ENCODE results near the gene SH3TC2.
A peak's percentile ranks its signal among the peaks of the same experiment; 100 is the strongest.

Gene SH3TC2

DNA sequence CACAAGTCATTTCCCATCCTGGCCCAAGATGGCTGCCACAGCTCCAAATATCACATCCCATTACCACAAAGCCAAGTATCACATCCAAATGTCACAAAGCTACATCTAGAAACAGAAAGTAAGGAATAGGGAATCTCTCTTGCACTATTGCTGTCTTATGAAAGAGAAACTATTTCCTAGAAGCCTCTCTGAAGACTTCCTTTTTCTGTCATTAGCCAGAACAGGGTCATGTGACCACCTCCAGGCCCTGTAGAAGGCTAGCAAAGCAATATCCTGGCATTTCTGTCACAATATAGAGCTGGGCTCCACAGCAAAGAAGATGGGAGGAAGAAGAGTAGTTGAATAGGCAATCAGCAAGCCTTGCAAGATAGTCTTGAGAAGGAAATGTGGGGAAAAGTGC is 99.2 kb downstream of the SH3TC2 start:
- CTCF ChIA-PET = interaction anchor here (1.7 to 8.5 kb wide), 2 partner anchors 14 to 227 kb away, joined by 6 to 265 read pairs; no protein-coding TSS in a partner anchor
- TF ChIP-seq, protein P1, sequence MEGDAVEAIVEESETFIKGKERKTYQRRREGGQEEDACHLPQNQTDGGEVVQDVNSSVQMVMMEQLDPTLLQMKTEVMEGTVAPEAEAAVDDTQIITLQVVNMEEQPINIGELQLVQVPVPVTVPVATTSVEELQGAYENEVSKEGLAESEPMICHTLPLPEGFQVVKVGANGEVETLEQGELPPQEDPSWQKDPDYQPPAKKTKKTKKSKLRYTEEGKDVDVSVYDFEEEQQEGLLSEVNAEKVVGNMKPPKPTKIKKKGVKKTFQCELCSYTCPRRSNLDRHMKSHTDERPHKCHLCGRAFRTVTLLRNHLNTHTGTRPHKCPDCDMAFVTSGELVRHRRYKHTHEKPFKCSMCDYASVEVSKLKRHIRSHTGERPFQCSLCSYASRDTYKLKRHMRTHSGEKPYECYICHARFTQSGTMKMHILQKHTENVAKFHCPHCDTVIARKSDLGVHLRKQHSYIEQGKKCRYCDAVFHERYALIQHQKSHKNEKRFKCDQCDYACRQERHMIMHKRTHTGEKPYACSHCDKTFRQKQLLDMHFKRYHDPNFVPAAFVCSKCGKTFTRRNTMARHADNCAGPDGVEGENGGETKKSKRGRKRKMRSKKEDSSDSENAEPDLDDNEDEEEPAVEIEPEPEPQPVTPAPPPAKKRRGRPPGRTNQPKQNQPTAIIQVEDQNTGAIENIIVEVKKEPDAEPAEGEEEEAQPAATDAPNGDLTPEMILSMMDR (IDR thresholded peaks at IDR 0.05; ENCODE audit: control extremely low read depth, extremely low read depth, low read depth, missing control alignments) = no peak
- no peak for DNase-seq (ENCODE audit: extremely low spot score)
- POLR2A ChIA-PET = no interaction called here

DNA sequence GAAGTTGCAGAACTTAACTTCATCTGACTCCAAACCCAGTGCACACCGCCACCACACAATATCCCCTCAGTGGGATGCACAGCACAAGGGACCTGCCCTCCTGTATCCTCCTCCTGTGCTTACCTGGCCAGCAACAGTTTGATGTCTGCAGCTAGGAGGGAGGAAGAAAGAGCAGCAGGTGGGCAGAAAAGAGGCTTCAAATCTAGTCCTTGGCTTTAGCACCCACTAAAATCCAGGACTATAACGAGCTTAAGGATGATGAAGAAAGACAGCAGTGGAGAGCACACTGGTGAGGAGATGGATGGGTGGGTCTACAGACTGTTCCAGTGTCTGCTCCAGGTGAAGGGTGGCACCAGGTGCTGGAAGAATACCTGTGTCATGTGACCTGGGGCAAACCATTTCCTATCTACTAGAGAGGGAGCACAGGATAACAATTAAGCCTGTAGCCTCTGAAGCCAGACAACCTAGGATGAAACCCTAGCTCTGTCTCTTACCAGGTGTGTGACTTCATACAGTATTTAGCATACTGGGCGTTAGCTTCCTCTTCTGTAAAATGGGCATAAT is 100.0 kb downstream of the SH3TC2 start:
- TF ChIP-seq, protein P1 (IDR thresholded peaks at IDR 0.05; ENCODE audit: control extremely low read depth, extremely low read depth, low read depth, missing control alignments) = no peak
- CTCF ChIA-PET = interaction anchor here (1.2 to 8.5 kb wide), 6 partner anchors 12 to 479 kb away, joined by 3 to 265 read pairs (median 4); no protein-coding TSS in a partner anchor
- POLR2A ChIA-PET = no interaction called here
- DNase-seq (ENCODE audit: extremely low spot score) = no peak

DNA sequence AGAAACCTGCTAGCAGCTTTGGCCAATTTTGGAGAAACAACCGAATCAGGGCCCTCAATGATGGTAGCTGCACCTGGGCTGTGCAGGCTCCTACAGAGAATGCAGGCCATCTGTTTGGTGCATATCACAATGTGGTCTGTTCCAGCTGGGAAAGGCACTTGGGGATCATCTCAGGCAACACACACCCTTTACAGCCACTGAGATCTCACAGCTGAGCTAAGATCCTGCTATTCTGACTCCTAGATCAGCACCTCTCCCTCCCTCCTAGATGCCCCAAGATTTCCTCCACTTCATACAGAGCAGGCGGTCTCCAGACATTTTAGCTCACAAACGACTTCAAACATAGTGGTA is 100.7 kb downstream of the SH3TC2 start:
- no peak for DNase-seq (ENCODE audit: extremely low spot score)
- ChIA-PET POLR2A (no interaction called here), CTCF (interaction anchor here (1.2 to 8.5 kb wide), 6 partner anchors 11 to 478 kb away, joined by 3 to 265 read pairs (median 4); no protein-coding TSS in a partner anchor)
- TF ChIP-seq, protein P1 (IDR thresholded peaks at IDR 0.05; ENCODE audit: control extremely low read depth, extremely low read depth, low read depth, missing control alignments) = no peak

DNA sequence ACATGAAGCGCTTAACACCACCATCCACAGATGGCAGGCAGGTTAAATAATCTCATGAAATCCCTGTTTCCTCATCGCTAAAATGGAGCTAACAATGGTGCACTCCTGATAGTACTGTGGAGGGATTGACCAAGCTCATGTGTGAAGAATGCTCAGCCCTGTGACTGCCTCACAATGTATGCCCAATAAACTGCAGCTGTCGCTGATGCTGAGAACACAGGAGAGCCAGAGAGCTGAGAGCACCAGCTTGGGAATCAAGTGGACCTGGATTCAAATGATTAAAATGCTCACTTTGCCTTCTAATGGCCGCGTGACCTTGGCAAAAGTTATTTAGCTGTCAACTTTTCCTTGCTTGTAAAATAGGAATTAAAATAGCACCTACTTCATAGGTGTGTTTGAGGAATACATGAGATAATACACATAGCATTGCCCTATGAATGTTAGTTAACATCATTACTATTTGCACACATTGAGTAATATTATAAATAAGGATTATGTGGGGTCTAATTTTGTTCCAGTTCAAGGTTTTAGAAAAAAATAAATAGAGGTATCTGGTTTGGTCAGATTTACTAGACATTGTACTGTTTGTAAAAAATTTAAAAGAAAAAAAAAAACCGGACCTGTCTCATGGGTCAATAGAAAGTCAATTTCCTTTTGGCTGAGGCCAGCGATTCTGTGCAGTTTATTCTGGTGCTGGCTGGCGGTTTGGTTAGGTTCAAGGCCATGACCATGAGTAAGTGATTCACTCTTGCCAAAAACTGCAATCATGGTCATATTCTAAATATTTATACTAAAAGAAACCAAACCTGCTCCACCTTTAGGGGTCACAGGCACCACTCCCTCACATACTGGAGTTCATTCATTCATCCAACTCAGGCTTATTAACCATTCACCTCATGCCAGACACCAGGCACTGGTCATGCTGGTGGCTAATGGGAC is 101.3 kb downstream of the SH3TC2 start:
- POLR2A ChIA-PET = no interaction called here

DNA sequence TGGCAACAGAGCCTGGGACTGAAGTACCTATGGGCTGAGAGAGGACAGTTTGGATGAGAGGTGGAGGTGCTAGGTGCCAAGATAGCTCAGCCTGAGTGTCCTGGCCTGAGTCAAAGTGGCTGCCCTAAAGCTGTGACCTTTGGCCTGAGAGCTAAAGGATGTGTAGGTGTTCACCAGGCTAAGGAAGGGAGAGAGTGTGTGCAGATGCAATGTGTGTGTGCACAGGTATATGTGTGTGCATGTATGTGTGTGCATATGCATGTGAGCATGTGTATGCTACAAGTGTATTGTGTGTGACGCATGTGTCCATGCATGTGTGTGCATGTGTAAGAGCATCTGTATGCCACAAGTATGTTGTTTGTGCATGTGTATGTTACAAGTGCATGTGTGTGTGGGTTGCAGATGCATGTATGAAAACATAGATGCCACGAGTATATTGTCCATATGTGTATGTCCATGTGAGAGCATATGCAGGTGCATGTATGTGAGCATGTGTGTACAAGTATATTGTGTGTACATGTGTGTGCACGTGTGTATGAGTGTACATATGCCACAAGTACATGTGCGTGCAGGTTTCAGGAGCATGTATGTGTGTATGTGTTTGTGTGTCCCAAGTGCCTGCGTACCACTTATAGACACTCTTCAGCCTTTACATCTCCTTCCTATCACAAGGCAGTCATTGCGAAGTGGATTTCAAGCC is 102.6 kb downstream of the SH3TC2 start:
- TF ChIP-seq, protein P1 (IDR thresholded peaks at IDR 0.05; ENCODE audit: control extremely low read depth, extremely low read depth, low read depth, missing control alignments) = no peak
- POLR2A ChIA-PET = no interaction called here
- DNase-seq (ENCODE audit: extremely low spot score) = no peak
- CTCF ChIA-PET = interaction anchor here (1.2 to 8.5 kb wide), 5 partner anchors 9 to 224 kb away, joined by 3 to 265 read pairs (median 5); no protein-coding TSS in a partner anchor

More for the DNA sequence above, 101.3 kb downstream of the SH3TC2 start:
- no peak for DNase-seq (ENCODE audit: extremely low spot score)
- CTCF ChIA-PET = interaction anchor here (1.2 to 8.5 kb wide), 6 partner anchors 11 to 478 kb away, joined by 3 to 265 read pairs (median 3); no protein-coding TSS in a partner anchor
- TF ChIP-seq, protein P1 (IDR thresholded peaks at IDR 0.05; ENCODE audit: control extremely low read depth, extremely low read depth, low read depth, missing control alignments) = no peak

DNA sequence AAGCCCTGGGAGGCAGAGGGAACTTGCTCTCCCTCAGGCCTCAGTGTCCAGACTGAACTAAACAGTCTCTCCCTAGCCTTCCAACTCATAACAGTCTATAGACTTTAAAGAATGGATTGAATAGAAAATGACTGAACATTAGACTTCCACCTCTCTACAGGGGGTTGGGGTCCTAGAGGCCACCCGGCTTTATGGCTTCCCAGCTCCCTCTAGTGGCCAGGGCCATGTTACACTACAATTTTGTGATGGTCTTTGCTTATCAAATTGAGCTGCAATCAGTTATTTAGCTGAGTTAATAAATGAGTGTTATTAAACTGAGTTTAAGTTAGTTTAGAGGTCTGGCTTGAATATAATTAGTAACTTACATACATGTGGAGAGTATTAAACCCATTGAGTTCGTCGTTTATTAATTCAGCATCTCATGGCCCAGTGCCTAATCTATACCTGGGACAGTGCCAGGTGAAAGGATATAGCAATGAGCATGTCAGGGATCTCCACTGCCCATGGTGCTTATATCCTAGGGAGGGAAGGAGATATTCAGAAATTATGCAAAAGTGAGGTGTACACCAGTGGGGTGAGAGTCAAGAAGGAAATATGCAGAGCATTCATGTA is 105.2 kb downstream of the SH3TC2 start:
- POLR2A ChIA-PET = no interaction called here
- peak; percentile 54 for DNase-seq (ENCODE audit: extremely low spot score)
- TF ChIP-seq, protein P1 (IDR thresholded peaks at IDR 0.05; ENCODE audit: control extremely low read depth, extremely low read depth, low read depth, missing control alignments) = peak; percentile 62
- CTCF ChIA-PET = interaction anchor here (0.6 to 8.5 kb wide), 39 partner anchors 9 to 512 kb away, joined by 3 to 265 read pairs (median 5); no protein-coding TSS in a partner anchor

Measured in GM10248 (cell line).